Gastroesophageal sphincter (tissue), 4 donors: Measurements from ENCODE around the gene UBE2O. TPM values are rescaled to one million over a fixed set of nuclear protein-coding genes. Genes with fewer than 3 reads are reported as not detected.

Experiments used
- ATAC-seq: fragments of 150-250 bp; one replicate; pipeline ENCODE4 v1.9.1; 2016; ENCODE audit warnings: mild to moderate bottlenecking, moderate library complexity
- H3K27ac ChIP-seq, 4 donors: fragments of 200-600 bp; sonication (generic) in 3 of 4; 1 replicate in 3 of 4; 2 replicates in 1 of 4; pipeline ENCODE4 v1.5.1; 2016 to 2019
- H3K27me3 ChIP-seq: fragments of 200-600 bp; sonication (generic); one replicate; pipeline ENCODE4 v1.5.1; 2019
- H3K36me3 ChIP-seq, 2 donors: fragments of 200-600 bp; sonication (generic); one replicate each; pipeline ENCODE4 v1.5.1; 2019; ENCODE audit warnings: control low read depth in 1 of 2
- H3K4me1 ChIP-seq, 3 donors: fragments of 200-600 bp; sonication (generic); 1 replicate in 2 of 3; 2 replicates in 1 of 3; pipeline ENCODE4 v1.5.1; 2016 to 2019; ENCODE audit warnings: control low read depth in 2 of 3
- H3K4me3 ChIP-seq, 2 donors: fragments of 200-600 bp; sonication (generic); one replicate each; pipeline ENCODE4 v1.5.1; 2019; ENCODE audit warnings: mild to moderate bottlenecking in 1 of 2, moderate library complexity in 1 of 2
- H3K9me3 ChIP-seq, 3 donors: fragments of 200-600 bp; sonication (generic); one replicate each; pipeline ENCODE4 v1.5.1; 2017 to 2019; ENCODE audit warnings: control low read depth in 2 of 3
- CTCF ChIP-seq, 4 experiments: fragments of 200-600 bp in 2 of 4; fragments of 450-650 bp in 2 of 4; sonication (generic) in 1 of 4; IDR thresholded peaks; one replicate each; pipeline ENCODE4 v1.5.1; 2017 to 2019; ENCODE audit warnings: antibody characterized with exemption in 4 of 4, mild to moderate bottlenecking in 2 of 4, moderate library complexity in 2 of 4
- EP300 ChIP-seq: sonication (generic); formaldehyde crosslinking; IDR thresholded peaks from one replicate; pipeline ENCODE4 v1.6.1; 2017; ENCODE audit warnings: antibody characterized with exemption, mild to moderate bottlenecking
- POLR2A ChIP-seq, 2 donors: fragments of 450-650 bp; IDR thresholded peaks; one replicate each; pipeline ENCODE4 v1.6.1; 2017; ENCODE audit warnings: antibody characterized with exemption in 2 of 2, mild to moderate bottlenecking in 2 of 2, moderate library complexity in 1 of 2
- POLR2AphosphoS5 ChIP-seq: sonication (generic); formaldehyde crosslinking; IDR thresholded peaks from one replicate; pipeline ENCODE4 v1.6.1; 2017; ENCODE audit warnings: antibody characterized with exemption
- WGBS, 2 donors: methylation state at CpG; one replicate each; pipeline ENCODE4 v1.1.5; 2018; ENCODE audit warnings: low coverage in 1 of 2; 5-methylcytosine and 5-hydroxymethylcytosine counted together
- total RNA-seq, 4 donors: library from RNA; depleted of rRNA; stranded (reverse); fragments of >200 nt; gene quantifications; one replicate each; pipeline ENCODE4 v1.1.0, GENCODE V29; 2016

The UBE2O gene
- total RNA-seq, 4 donors from 2014 or later, result 13.0 to 19.8 (median 15.2) TPM

GRCh38 chr17:76461765-76462555 is 9.0 kb upstream of the UBE2O start:
- H3K9me3 ChIP-seq, result no peaks in the 10 kb centered on the region
- no peak overlapping the region for H3K4me3 ChIP-seq
- WGBS, 2 donors, result 62 to 93% methylated on average over 3 to 6 of the region's 11 CpGs
- no peak for TF ChIP-seq POLR2A (IDR thresholded peaks at IDR 0.05)
- no peak for TF ChIP-seq CTCF (IDR thresholded peaks at IDR 0.05)
- no peak for TF ChIP-seq EP300
- no peak for TF ChIP-seq POLR2AphosphoS5
- H3K27ac ChIP-seq, result no peak overlapping the region
- H3K4me1 ChIP-seq, result peaks cover 0 to 6% (median 0%) of the 10 kb centered on the region in 3 donors
- H3K27me3 ChIP-seq, result no peaks in the 10 kb centered on the region
- ATAC-seq, result no peak
- no peaks in the 10 kb centered on the region for H3K36me3 ChIP-seq

GRCh38 chr17:76459674-76460073 is 6.7 kb upstream of the UBE2O start:
- Histone ChIP-seq H3K27me3 (no peaks in the 10 kb centered on the region), H3K36me3 (no peaks in the 10 kb centered on the region), H3K27ac (no peak overlapping the region), H3K4me1 (no peaks in the 10 kb centered on the region), H3K9me3 (no peaks in the 10 kb centered on the region), H3K4me3 (no peak overlapping the region)
- WGBS, 2 donors, result 74% methylated on average over 4 of the region's 4 CpGs; no CpG with 5 or more reads in 1 of the 2 donors
- TF ChIP-seq POLR2A (IDR thresholded peaks at IDR 0.05) (no peak), POLR2AphosphoS5 (no peak), EP300 (no peak), CTCF (IDR thresholded peaks at IDR 0.05) (no peak)
- ATAC-seq, result no peak

- Histone ChIP-seq H3K27ac (no peak overlapping the region), H3K36me3 (no peaks in the 10 kb centered on the region), H3K4me1 (no peaks in the 10 kb centered on the region), H3K4me3 (no peak overlapping the region), H3K27me3 (no peaks in the 10 kb centered on the region), H3K9me3 (no peaks in the 10 kb centered on the region)
- 33 to 43% methylated on average over 1 of the region's 9 CpGs for WGBS, 2 donors
- no peak for ATAC-seq
- TF ChIP-seq EP300 (no peak), CTCF (IDR thresholded peaks at IDR 0.05) (peak in 1 of 4 experiments; percentile 24), POLR2AphosphoS5 (no peak), POLR2A (IDR thresholded peaks at IDR 0.05) (no peak)
These were observed 5.9 kb upstream of the UBE2O start for GRCh38 chr17:76458580-76459490.

- WGBS, 2 donors, result 19 to 25% methylated on average over 6 of the region's 6 CpGs
- no peak for ATAC-seq
- H3K4me1 ChIP-seq, result peaks cover 0 to 25% (median 7%) of the 10 kb centered on the region in 3 donors
- H3K27ac ChIP-seq, result peak overlapping the region in 2 of 4 donors; percentile 85 to 89
- H3K9me3 ChIP-seq, result no peaks in the 10 kb centered on the region
- no peak for TF ChIP-seq POLR2A (IDR thresholded peaks at IDR 0.05)
- TF ChIP-seq EP300, result no peak
- no peak for TF ChIP-seq POLR2AphosphoS5
- TF ChIP-seq CTCF (IDR thresholded peaks at IDR 0.05), result no peak
- H3K27me3 ChIP-seq, result no peaks in the 10 kb centered on the region
- peak overlapping the region in 1 of 2 donors; percentile 98 for H3K4me3 ChIP-seq
- no peaks in the 10 kb centered on the region for H3K36me3 ChIP-seq
These were observed 435 bp upstream of the UBE2O start for GRCh38 chr17:76453431-76453743.
